ENCODE data around the gene HMOX1.

HMOX1 gene

DNA sequence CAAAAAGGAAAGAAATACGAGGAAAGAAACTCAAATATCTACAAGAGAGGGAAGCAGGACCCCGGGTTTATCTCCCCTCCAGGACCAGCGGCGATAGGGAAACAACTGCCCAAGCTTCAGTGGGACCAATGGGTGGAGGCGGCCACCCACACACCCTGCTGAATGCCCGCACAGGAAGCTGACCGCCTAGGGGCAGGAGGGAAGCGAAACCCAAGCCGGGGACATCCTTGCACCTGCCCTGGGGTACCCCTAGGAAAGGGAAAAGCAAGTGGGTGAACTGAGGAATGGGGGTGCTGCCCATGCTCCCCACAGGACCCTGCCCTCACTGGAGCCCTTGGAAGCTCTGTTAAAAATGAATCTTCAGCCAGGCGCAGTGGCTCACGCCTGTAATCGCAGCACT lies 27.6 kb upstream of the HMOX1 start:
- H3K27me3 ChIP-seq (ENCODE audit: insufficient read depth, low read depth, severe bottlenecking), result no peaks in the 10 kb centered on the region
- H3K4me3 ChIP-seq (ENCODE audit: low read depth, low read length), result no peak overlapping the region
- H3K27ac ChIP-seq, result no peak overlapping the region; the same call in 1 of the 2 replicates
- H3K36me3 ChIP-seq, result no peaks in the 10 kb centered on the region
- TF ChIP-seq, protein P1, sequence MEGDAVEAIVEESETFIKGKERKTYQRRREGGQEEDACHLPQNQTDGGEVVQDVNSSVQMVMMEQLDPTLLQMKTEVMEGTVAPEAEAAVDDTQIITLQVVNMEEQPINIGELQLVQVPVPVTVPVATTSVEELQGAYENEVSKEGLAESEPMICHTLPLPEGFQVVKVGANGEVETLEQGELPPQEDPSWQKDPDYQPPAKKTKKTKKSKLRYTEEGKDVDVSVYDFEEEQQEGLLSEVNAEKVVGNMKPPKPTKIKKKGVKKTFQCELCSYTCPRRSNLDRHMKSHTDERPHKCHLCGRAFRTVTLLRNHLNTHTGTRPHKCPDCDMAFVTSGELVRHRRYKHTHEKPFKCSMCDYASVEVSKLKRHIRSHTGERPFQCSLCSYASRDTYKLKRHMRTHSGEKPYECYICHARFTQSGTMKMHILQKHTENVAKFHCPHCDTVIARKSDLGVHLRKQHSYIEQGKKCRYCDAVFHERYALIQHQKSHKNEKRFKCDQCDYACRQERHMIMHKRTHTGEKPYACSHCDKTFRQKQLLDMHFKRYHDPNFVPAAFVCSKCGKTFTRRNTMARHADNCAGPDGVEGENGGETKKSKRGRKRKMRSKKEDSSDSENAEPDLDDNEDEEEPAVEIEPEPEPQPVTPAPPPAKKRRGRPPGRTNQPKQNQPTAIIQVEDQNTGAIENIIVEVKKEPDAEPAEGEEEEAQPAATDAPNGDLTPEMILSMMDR (IDR thresholded peaks at IDR 0.05; ENCODE audit: low read depth, low read length), result no peak
- no peak for DNase-seq
- H3K9me3 ChIP-seq (ENCODE audit: severe bottlenecking), result no peaks in the 10 kb centered on the region

DNA sequence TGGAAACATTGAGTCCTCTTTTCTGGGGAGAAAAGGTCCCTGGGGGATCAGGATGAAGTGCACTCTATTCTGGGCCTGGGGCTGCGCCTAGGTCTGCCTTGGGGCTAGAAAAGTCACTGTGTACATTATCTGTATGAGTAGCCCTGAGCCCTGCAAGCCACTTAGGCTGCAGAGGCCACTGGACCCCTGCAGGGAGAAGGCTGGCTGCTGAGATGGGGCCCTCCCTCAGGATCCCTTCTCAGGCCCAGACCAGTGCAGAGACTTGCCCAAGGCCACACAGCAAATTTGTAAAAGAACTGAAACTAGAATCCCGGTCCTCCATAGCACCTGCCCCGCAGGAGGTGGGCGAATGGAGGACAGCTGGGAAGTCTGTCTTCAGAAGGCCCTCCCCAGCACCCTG lies 26.8 kb upstream of the HMOX1 start:
- Histone ChIP-seq H3K27ac (no peak overlapping the region), H3K36me3 (no peaks in the 10 kb centered on the region), H3K4me3 (ENCODE audit: low read depth, low read length) (no peak overlapping the region), H3K27me3 (ENCODE audit: insufficient read depth, low read depth, severe bottlenecking) (no peaks in the 10 kb centered on the region), H3K9me3 (ENCODE audit: severe bottlenecking) (no peaks in the 10 kb centered on the region)
- no peak for DNase-seq
- TF ChIP-seq, protein P1 (IDR thresholded peaks at IDR 0.05; ENCODE audit: low read depth, low read length), result no peak

DNA sequence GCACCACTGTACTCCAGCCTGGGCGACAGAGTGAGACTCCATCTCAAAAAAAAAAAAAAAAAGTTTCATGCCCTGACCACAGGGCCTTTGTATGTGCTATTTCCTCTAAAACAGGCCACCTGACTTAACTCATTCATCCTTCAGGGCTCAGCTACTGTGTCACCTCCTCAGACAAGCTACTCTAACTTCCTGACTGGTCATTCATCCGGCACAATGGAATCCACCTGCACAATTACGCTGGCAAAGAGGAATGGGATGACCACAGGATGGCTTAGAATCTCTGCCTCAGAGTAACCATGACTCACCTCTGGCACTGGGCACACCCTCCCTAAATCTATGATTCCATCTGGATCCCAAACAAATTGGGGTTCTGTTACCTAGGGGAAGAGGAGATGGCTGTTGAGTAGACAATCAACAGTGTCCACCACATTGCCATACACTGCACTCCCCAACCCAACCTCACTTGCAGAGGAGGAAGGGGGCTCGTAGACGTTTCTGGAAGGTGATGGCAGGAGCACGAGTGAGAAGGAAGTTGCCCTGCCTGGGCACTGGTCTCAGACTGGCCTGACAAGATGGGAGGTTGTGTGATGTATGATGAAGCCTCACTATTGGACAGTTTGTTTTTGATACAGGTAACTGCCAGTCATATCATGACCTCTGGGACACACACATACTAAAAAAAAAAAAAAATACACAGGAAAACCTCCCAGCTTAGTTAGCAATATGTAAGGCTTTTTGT lies 22.8 kb upstream of the HMOX1 start:
- Histone ChIP-seq H3K4me3 (ENCODE audit: low read depth, low read length) (no peak overlapping the region), H3K36me3 (no peaks in the 10 kb centered on the region), H3K27ac (no peak overlapping the region), H3K9me3 (ENCODE audit: severe bottlenecking) (no peaks in the 10 kb centered on the region), H3K27me3 (ENCODE audit: insufficient read depth, low read depth, severe bottlenecking) (no peaks in the 10 kb centered on the region)
- DNase-seq, result no peak
- TF ChIP-seq, protein P1 (IDR thresholded peaks at IDR 0.05; ENCODE audit: low read depth, low read length), result no peak

DNA sequence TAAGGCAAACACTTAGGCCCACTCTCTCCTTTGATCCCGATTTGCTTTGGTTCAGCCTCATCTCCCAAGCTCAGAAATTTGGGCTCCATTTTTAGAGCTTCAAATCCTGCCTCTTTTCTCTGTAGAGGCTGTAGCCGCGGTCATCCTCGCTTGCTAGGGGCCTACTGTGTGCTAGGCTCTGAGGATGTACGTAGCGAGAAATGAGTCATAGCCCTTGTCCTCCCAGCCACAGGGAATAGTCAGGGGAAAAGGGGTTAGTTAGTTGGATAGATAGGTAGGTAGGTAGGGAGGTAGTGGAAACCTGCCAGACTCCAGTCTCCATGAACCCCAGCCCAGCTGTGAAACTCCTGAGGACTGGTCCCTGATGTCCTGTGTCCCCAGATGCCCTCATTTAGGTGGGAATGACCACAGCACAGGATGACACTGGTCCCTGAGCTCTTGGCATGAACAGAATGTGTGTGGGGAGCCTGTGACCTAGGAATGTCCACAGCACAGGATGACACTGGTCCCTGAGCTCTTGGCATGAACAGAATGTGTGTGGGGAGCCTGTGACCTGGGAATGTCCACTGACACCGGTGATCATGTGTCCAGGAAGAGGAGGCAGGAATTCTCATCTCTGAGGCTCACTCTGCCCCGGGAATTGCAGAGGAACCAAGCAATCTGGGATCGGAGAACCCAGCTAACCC lies 21.4 kb upstream of the HMOX1 start:
- no peaks in the 10 kb centered on the region for H3K36me3 ChIP-seq
- no peak overlapping the region for H3K27ac ChIP-seq
- no peaks in the 10 kb centered on the region for H3K9me3 ChIP-seq (ENCODE audit: severe bottlenecking)
- DNase-seq, result no peak
- H3K4me3 ChIP-seq (ENCODE audit: low read depth, low read length), result no peak overlapping the region
- TF ChIP-seq, protein P1 (IDR thresholded peaks at IDR 0.05; ENCODE audit: low read depth, low read length), result no peak
- H3K27me3 ChIP-seq (ENCODE audit: insufficient read depth, low read depth, severe bottlenecking), result no peaks in the 10 kb centered on the region

DNA sequence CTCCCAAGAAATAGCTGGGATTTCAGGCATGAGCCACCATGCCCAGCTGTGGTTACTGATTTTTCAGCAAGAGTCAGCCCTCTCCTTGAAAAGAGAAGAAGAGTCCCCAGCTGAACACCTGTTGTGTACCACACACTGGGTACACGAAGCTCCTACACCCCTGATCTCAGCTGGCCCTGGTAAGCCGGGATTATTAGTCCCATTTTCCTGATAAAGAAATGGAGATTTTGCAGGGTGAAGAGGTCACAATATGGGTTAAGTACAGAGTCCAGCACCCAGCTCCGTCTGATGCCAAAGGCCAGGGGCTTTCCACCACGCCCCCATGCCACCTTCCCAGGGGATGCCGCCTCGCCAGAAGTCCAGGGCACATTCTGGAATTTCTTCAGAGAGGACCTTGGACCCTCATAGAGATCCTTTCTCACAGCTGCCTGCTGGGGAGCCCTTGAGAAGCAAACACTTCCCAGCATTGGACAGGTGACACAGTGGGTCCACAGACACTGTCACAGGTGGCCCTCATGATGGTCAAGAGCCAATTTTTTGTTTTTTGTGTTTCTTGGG lies 19.8 kb upstream of the HMOX1 start:
- no peak overlapping the region for H3K27ac ChIP-seq
- no peak overlapping the region for H3K4me3 ChIP-seq (ENCODE audit: low read depth, low read length)
- TF ChIP-seq, protein P1 (IDR thresholded peaks at IDR 0.05; ENCODE audit: low read depth, low read length), result no peak
- no peak for DNase-seq
- H3K9me3 ChIP-seq (ENCODE audit: severe bottlenecking), result no peaks in the 10 kb centered on the region
- H3K27me3 ChIP-seq (ENCODE audit: insufficient read depth, low read depth, severe bottlenecking), result no peaks in the 10 kb centered on the region
- no peaks in the 10 kb centered on the region for H3K36me3 ChIP-seq
